VCaP (cell line): ENCODE data around the gene TMED4.
"Not testable (repeated sequence)": the region's sequence is repeated elsewhere in the genome, so short reads cannot be mapped to it uniquely, and the experiment has no call there.

Source experiments
- H3K27ac ChIP-seq: fragments of 450-650 bp; 2 replicates; pipeline ENCODE4 v1.5.1; 2017
- TF ChIP-seq, protein P1 (sequence below): fragments of 450-650 bp; conservative IDR thresholded peaks from 2 replicates; pipeline ENCODE4 v1.5.1; 2017; ENCODE audit warnings: mild to moderate bottlenecking, moderate library complexity

Gene TMED4

GRCh38 chr7:44555350-44555749, 26.7 kb downstream of the TMED4 start:
- TF ChIP-seq, protein P1, sequence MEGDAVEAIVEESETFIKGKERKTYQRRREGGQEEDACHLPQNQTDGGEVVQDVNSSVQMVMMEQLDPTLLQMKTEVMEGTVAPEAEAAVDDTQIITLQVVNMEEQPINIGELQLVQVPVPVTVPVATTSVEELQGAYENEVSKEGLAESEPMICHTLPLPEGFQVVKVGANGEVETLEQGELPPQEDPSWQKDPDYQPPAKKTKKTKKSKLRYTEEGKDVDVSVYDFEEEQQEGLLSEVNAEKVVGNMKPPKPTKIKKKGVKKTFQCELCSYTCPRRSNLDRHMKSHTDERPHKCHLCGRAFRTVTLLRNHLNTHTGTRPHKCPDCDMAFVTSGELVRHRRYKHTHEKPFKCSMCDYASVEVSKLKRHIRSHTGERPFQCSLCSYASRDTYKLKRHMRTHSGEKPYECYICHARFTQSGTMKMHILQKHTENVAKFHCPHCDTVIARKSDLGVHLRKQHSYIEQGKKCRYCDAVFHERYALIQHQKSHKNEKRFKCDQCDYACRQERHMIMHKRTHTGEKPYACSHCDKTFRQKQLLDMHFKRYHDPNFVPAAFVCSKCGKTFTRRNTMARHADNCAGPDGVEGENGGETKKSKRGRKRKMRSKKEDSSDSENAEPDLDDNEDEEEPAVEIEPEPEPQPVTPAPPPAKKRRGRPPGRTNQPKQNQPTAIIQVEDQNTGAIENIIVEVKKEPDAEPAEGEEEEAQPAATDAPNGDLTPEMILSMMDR = no peak
- no peak overlapping the region for H3K27ac ChIP-seq

- not testable (repeated sequence) for H3K27ac ChIP-seq
Measured at GRCh38 chr7:44552473-44553005, 29.5 kb downstream of the TMED4 start.

DNA sequence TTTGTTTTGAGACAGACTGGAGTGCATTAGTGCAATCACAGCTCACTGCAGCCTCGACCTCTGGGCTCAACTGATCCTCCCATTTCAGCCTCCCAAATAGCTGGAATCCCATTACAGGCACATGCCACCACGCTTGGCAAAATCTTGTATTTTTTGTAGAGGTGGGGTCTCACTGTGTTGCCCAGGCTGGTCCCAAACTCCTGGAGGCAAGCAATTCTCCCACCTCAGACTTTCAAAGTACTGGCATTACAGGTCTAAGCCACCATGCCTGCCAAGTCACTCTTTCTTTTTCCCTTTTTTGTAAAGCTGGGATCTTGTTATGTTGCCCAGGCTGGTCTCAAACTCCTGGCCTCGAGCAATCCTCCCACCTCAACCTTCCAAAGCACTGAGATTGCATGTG, 32.6 kb downstream of the TMED4 start:
- no peak overlapping the region for H3K27ac ChIP-seq
- TF ChIP-seq, protein P1 = no peak

DNA sequence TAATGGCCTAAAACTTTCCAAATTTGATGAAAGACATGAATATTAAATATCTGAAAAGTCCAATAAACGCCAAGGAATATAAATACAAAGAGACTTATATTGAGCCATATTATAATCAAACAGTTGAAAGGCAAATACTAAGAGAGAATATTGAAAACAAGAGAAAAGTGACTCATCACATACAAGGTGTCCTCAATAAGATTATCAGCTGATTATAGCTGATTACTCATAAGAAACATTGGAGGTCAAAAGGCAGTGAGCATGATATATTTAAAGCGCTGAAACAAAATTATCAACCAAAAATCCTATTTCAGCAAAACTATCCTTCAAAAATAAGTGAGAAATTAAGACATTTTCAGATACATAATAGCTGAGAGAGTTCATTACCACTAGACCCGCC, 33.1 kb downstream of the TMED4 start:
- TF ChIP-seq, protein P1 = no peak
- H3K27ac ChIP-seq = no peak overlapping the region

GRCh38 chr7:44547536-44548231, 34.3 kb downstream of the TMED4 start:
- TF ChIP-seq, protein P1 = no peak
- peak overlapping the region; percentile 56 for H3K27ac ChIP-seq

GRCh38 chr7:44541876-44542610, 40.0 kb downstream of the TMED4 start:
- H3K27ac ChIP-seq = no peak overlapping the region
- TF ChIP-seq, protein P1 = no peak

DNA sequence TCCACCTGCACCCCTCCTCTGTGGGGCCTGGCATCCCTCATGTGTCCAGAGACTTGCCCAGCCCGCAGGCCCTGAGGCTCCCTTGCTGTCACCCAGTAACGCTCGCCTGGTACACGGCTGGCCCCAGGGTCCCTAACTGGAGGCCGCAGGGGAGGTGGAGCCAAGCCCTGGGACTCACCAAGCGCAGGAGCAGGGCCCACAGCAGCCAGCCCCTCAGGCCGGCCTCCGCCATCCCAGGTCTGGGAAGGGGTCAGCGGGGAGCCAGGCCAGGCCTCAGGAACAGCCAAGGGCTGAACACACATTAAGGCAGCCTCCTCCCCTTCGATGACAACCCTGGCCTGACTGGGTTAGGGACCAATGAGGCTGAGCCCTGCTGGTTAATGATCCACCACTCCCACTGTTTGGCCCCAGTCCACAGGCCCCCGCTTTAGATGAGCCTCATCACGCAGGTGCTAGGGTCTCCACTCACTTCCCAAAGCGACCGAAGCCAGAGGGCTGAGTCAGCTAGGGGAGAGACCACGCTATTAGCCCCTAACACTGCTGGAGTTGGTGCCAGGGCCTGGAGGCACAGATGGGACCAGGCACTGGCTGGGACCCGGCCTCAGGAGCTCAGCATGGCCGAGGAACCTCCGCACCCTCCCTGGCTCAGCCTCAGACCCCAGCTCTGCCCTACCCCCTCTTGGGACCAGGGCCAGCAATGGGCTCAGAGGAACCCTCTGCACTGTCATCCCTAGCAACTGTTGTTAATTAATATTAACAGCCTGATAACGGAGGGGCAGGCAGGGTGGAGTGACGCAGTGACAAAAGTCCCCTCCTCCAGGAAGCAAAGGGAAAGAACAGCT, 40.8 kb downstream of the TMED4 start, which contains the start of gene NPC1L1:
TSS of gene NPC1L1 (minus strand) at position 303 of the 842 bp plus-strand sequence. CDS start at position 232, 71 bp downstream.
- no peak within 1 kb of the TSS for H3K27ac ChIP-seq
- TF ChIP-seq, protein P1 = no peak
